Stimulated activated CD8-positive, alpha-beta memory T cell treated with anti-CD3 and anti-CD28 coated beads, Interleukin-7, amount 100 ng/mL, for 48 hours (primary cell): Measurements from ENCODE around the gene HADHA.

ENCODE experiments used
- DNase-seq, 2 donors: peaks; one replicate each; pipeline ENCODE4 v3.0.0-alpha.2; 2020; ENCODE audit warnings: low read depth in 1 of 2; ENCODE audit errors: extremely low read depth in 1 of 2

Gene HADHA

DNA sequence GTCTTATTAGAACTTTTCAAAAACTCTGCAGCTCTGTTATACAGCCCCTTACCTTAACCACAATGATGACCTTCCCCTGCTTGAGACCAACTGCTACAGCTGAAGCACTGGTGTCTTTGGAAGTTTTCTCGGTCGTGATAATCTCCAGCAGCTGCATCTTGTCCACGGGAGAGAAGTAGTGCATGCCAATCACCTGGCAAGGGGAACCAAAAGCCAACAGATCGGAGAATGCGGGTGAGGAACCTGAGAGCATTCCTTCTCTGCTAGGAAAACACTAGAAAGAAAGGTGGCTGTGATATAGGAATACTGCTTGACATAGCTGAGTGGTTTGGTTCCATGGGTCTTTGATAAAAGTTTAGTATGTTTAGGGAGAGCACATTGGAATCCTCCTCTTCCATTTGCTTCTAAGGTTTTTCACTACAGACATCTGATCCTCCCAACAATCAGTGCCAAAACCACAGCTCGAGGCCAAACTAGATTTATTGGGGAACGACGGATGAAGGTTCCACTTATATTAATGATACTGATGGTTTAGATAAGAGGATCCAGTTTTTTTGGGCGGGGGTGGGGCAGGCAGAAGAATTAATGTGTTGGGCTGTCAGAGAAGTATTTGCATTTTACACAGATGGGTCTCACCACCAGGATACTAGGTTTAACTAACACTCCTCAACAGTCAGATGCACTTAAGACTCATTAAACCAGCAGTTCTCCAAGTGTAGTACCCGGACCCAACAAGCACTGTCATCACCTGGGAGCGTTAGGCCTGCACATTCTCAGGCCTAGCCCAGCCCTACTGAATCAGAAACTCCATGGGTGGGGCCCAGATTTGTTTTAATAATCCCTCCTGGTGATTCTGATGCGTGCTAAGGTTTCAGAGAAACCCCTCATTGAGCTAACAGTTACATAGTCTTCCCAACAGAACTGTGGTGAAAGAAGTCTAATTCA, 49.1 kb downstream of the HADHA start:
- no peak for DNase-seq

GRCh38 chr2:26193578-26194231, 50.7 kb downstream of the HADHA start:
- DNase-seq = no peak

DNA sequence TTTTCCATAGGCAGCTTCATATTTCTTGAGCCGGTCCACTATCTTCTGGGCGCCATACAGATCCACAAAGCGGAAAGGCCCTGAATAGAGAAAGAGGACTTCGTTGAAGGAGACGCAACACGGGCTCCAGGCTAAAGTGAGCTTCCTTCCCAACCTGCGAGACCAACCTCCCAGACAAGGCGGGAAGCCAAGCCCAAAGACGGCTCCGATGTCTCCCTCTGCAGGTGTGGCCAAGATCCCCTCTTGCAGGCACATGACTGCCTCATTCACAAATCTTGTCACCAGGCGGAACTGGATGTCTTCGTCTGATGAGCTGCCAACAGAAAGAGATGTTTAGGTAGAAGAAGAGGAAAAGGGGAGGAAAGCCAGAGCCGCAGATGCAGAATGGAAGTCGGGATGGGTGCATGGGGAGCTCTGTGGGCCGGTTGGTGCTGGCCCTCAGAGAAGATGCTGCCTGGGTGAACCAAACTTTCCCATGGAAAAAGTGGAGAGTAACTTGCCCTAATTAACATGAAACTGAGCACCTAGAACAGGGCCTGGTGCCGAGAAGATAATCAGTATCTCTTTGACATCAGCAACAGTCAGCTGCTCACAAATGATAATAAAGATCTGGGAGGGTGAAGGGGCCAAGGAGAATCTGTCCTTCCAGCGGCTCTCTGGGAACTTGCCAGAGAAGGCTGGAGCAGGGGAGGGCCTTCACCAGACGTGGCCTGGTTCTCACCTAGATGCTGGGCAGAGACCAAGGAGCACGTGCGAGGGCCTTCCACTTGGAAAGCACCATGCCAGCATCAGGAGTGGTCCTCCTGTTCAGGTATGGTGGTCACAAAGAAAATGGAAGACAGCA, 52.9 kb downstream of the HADHA start:
- no peak for DNase-seq

DNA sequence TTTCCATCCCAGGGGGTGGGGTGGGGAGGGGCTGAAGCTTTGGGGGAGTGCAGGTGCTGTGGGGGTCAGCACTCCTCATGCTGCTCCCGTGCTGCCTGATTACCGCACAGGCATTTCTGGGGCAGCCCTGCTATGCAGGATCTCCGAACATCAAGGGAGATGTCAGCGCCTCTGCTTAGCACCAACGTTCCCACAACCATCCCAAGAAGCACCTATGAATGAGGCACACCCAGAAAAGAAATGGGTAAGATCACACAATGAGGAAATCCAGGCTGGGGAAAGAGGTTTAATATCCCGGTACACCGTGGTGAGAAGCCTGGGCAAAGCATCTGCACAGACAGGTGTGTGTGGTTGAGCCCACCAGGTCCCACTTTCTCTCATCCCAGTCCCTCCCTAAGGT, 54.1 kb downstream of the HADHA start:
- no peak for DNase-seq

- no peak for DNase-seq
Measured at GRCh38 chr2:26189751-26190150, 54.7 kb downstream of the HADHA start.

- DNase-seq = no peak
Measured at GRCh38 chr2:26189123-26189522, 55.3 kb downstream of the HADHA start.

GRCh38 chr2:26187537-26188104, 56.8 kb downstream of the HADHA start:
- DNase-seq = no peak

DNA sequence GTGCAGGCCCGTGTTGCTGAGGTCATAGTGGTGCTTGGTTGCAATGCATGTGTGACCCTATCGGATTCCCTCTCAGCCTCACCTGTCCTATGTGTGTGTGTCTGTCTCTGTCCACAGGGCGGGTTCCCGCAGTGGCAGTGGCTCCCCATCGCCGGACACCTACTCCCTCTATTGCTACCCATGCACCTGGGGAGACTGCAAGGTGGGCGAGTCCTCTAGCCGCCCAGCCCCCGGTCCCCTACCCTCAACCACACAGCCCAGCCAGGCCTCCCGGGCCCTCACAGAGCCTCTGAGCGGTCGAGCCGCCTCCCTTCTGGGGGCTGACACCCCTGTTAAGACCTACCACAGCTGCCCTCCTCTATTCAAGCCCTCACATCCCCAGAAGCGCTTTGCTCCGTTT, 57.3 kb downstream of the HADHA start:
- no peak for DNase-seq

GRCh38 chr2:26185954-26186770, 58.3 kb downstream of the HADHA start:
- no peak for DNase-seq

DNA sequence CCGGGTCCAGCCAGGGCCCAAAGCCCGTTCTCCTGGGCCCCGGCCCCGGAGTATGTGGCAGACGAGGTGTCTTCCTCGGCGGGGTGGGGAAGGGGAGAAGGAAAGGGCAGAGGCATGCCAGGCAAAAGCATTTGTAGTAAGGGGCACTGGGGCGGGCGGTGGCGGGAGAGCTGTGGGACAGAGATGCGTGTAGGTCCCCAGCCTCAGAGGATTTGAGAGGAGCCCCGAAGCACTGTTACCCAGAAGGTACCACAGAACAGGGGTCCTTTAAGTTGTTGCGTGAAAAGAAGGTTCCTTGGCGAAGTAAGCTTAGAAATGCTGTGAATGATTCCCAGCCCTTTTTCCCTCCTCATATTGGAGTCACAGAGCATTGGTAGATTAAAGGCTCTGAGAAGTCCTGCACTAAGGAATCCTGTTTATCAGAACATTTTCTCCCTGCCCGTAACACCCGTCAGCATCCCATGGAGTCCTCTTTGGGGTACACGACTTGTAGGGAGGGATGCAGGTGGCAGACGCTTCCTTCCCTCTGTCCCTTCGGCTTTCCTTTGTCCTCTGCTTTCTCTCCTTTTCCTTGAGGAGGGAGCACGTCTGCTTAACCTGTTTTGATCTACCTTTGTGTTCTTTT, 59.0 kb downstream of the HADHA start:
- no peak for DNase-seq

DNA sequence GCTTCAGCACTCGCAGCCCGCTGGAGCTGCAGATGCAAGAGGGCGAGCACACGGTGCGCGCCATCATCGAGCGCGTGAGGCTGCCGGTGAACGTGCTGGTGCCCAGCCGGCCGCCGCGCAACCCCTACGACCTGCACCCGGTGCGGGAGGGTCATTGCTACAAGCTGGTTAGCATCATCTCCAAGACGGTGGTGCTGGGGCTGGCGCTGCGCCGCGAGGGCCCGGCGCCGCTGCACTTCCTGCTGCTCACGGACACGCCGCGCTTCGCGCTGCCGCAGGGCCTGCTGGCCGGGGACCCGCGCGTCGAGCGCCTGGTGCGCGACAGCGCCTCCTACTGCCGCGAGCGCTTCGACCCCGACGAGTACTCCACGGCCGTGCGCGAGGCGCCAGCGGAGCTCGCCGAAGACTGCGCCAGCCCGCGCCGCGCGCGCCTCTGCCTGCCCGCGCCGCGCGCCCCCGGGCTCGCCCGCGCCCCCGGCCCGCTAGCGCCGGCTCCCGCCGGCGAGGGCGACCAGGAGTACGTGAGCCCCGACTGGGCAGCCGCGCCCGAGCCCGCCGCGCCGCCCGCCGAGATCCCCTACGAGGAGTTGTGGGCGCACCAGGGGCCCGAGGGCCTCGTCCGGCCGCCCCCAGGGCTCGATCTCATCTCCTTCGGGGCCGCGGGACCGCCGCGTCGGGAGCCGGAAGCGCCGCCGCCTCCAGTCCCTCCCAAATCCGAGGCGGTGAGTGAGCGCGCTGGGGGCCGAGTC, 59.7 kb downstream of the HADHA start:
- peak; percentile 58 to 68 for DNase-seq

GRCh38 chr2:26184121-26184520, 60.3 kb downstream of the HADHA start:
- no peak for DNase-seq

DNA sequence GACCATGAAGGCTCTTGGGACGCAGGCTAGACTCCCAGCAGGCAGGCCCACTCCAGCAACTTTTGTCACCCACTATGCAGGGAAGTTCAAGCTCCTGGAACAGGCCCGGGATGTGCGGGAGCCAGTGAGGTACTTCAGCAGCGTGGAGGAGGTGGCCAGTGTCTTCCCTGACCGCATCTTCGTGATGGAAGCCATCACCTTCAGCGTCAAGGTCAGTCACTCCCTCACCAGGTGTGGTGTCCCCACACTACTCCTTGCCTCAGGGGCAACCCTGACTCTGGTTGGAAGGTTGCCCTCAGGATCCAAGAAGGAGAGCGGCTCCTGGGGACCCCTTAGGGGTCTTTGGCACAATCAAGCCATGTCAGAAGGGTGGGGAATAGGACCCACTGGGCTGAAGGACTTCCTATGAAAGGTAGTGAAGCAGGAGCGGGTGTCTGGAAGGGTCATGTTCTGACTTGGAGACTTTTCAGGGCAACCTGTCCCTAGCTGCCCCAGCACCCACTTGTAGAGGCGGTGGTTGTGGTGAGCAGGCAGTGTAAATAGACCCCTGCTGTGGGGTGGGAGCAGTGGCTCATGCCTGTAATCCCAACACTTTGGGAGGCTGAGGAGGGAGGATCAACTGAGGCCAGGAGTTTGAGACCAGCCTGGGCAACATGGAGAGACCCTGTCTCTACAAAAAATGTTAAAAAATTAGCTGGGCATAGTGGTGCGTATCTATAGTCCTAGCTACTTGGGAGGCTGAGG, 61.4 kb downstream of the HADHA start:
- DNase-seq = no peak

DNA sequence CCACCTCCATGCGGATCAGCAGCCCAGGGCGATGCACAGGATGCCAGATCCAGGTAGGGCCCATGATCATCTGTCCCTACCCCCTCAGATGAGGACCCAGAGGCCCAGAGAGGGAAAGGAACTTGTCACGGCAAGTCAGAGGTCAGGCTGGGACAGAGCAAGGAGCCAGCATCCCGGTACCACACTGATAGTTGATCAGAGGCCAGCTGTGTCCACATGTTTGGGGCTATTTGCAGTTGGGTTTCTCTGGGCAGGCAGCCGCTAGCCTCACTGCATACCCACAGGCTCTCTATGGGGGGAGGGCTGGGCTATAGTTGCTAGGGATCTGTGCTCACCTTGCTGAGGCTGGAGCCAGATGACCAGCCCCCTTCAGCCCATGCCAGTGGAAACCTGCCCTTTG, 62.0 kb downstream of the HADHA start:
- no peak for DNase-seq

DNA sequence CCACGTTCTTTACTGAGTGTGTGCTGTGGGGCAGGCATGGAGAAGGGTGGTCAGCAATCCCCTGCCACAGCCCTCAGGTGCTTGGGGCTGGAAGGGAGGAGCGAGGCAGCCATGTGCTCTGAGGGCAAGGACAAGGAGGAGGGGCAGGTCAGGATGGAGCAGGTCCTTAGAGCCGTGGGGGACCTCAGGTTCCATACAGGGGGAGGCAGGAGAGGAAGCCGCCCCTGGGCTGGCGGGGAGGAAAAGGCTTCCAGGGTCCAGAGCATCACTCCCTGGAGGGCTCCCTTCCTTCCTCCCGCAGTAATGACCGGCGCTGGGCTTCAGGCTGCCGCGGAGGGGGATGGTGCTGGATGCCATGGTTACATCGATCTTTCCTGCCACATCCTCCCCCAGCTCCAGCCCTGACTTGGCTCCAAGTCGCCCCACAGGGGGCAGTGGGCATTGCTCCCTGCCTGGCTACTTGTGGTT, 65.0 kb downstream of the HADHA start:
- DNase-seq = no peak

GRCh38 chr2:26178746-26179436, 65.5 kb downstream of the HADHA start:
- no peak for DNase-seq

- no peak for DNase-seq
Measured at GRCh38 chr2:26178246-26178645, 66.2 kb downstream of the HADHA start.

DNA sequence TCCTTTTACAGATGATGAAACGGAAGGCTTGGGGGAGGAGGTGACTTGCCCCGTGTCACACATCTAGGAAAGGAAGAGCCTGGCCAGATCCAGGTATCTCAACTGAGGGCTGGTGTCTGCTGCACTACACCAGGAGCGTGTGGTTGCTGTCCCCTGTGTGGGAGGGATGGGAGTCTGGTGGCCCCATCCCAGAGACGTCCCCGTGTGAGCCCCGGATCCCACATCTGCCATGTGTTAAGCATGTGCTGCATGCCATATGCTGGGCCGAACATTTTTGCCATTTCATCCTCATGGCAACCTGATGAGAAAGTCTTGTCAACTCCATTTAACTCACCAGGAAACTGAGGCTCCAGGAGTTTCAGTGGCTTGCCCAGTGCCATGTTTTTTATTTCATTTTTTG, 67.3 kb downstream of the HADHA start:
- DNase-seq = no peak
